ENCODE results near the gene DNAJC6. TPM values are rescaled to one million over a fixed set of nuclear protein-coding genes. Genes with fewer than 3 reads are reported as not detected.
A peak's percentile ranks its signal among the peaks of the same experiment; 100 is the strongest.
"Not testable (repeated sequence)": the region's sequence is repeated elsewhere in the genome, so short reads cannot be mapped to it uniquely, and the experiment has no call there.

Gene DNAJC6
- total RNA-seq, 2 donors from 2014 or later = 1.8 to 2.4 TPM

GRCh38 chr1:65277605-65278347 lies 31.6 kb upstream of the DNAJC6 start:
- peaks cover 3% of the 10 kb centered on the region for H3K36me3 Mint-ChIP-seq (ENCODE audit: low read depth)
- H3K27ac Mint-ChIP-seq = no peak overlapping the region
- no peak for DNase-seq
- H3K4me1 Mint-ChIP-seq = peaks cover 4% of the 10 kb centered on the region
- H3K27me3 Mint-ChIP-seq = peaks cover 31% of the 10 kb centered on the region
- no peaks in the 10 kb centered on the region for H3K9me3 ChIP-seq (ENCODE audit: control insufficient read depth, low read length, poor library complexity, severe bottlenecking)
- H3K4me3 Mint-ChIP-seq = no peak overlapping the region
- no peak for ATAC-seq

- H3K27me3 Mint-ChIP-seq = peaks cover 31% of the 10 kb centered on the region
- peaks cover 3% of the 10 kb centered on the region for H3K36me3 Mint-ChIP-seq (ENCODE audit: low read depth)
- ATAC-seq (no peak), DNase-seq (no peak)
- H3K4me3 Mint-ChIP-seq = no peak overlapping the region
- H3K27ac Mint-ChIP-seq = no peak overlapping the region
- no peaks in the 10 kb centered on the region for H3K9me3 ChIP-seq (ENCODE audit: control insufficient read depth, low read length, poor library complexity, severe bottlenecking)
- H3K4me1 Mint-ChIP-seq = peaks cover 4% of the 10 kb centered on the region
Measured at GRCh38 chr1:65278376-65279069, 30.8 kb upstream of the DNAJC6 start.

- H3K36me3 Mint-ChIP-seq (ENCODE audit: low read depth) = peaks cover 5% of the 10 kb centered on the region
- H3K27me3 Mint-ChIP-seq = peaks cover 36% of the 10 kb centered on the region
- no peak overlapping the region for H3K27ac Mint-ChIP-seq
- peaks cover 2% of the 10 kb centered on the region for H3K4me1 Mint-ChIP-seq
- no peaks in the 10 kb centered on the region for H3K9me3 ChIP-seq (ENCODE audit: control insufficient read depth, low read length, poor library complexity, severe bottlenecking)
- DNase-seq (no peak), ATAC-seq (no peak)
- no peak overlapping the region for H3K4me3 Mint-ChIP-seq
Measured at GRCh38 chr1:65279070-65279779, 30.1 kb upstream of the DNAJC6 start.

GRCh38 chr1:65281846-65282245 lies 27.5 kb upstream of the DNAJC6 start:
- H3K4me3 Mint-ChIP-seq = no peak overlapping the region
- peaks cover 27% of the 10 kb centered on the region for H3K27me3 Mint-ChIP-seq
- no peak for ATAC-seq
- no peaks in the 10 kb centered on the region for H3K9me3 ChIP-seq (ENCODE audit: control insufficient read depth, low read length, poor library complexity, severe bottlenecking)
- peaks cover 8% of the 10 kb centered on the region for H3K36me3 Mint-ChIP-seq (ENCODE audit: low read depth)
- DNase-seq = no peak
- peaks cover 2% of the 10 kb centered on the region for H3K4me1 Mint-ChIP-seq
- H3K27ac Mint-ChIP-seq = no peak overlapping the region

- Mint-ChIP-seq H3K4me1 (no peaks in the 10 kb centered on the region), H3K4me3 (no peak overlapping the region), H3K27ac (no peak overlapping the region), H3K27me3 (peaks cover 16% of the 10 kb centered on the region), H3K36me3 (ENCODE audit: low read depth) (peaks cover 5% of the 10 kb centered on the region)
- H3K9me3 ChIP-seq (ENCODE audit: control insufficient read depth, low read length, poor library complexity, severe bottlenecking) = no peaks in the 10 kb centered on the region
- DNase-seq = no peak
- ATAC-seq = no peak
Measured at GRCh38 chr1:65284229-65284628, 25.1 kb upstream of the DNAJC6 start.

GRCh38 chr1:65289449-65289848 lies 19.9 kb upstream of the DNAJC6 start:
- ATAC-seq (no peak), DNase-seq (no peak)
- Mint-ChIP-seq H3K27ac (no peak overlapping the region), H3K36me3 (ENCODE audit: low read depth) (peaks cover 3% of the 10 kb centered on the region), H3K4me3 (no peak overlapping the region), H3K4me1 (no peaks in the 10 kb centered on the region), H3K27me3 (peaks cover 11% of the 10 kb centered on the region)
- H3K9me3 ChIP-seq (ENCODE audit: control insufficient read depth, low read length, poor library complexity, severe bottlenecking) = no peaks in the 10 kb centered on the region

- not testable (repeated sequence) for DNase-seq; H3K27ac Mint-ChIP-seq; H3K9me3 ChIP-seq (ENCODE audit: control insufficient read depth, low read length, poor library complexity, severe bottlenecking); H3K27me3 Mint-ChIP-seq; H3K4me1 Mint-ChIP-seq; H3K36me3 Mint-ChIP-seq (ENCODE audit: low read depth); H3K4me3 Mint-ChIP-seq; ATAC-seq
Measured at GRCh38 chr1:65291818-65292217, 17.5 kb upstream of the DNAJC6 start.

GRCh38 chr1:65292861-65293593 lies 16.3 kb upstream of the DNAJC6 start:
- Mint-ChIP-seq H3K4me1 (no peaks in the 10 kb centered on the region), H3K27me3 (peaks cover 6% of the 10 kb centered on the region), H3K27ac (no peak overlapping the region), H3K4me3 (no peak overlapping the region), H3K36me3 (ENCODE audit: low read depth) (no peaks in the 10 kb centered on the region)
- DNase-seq (no peak), ATAC-seq (no peak)
- no peaks in the 10 kb centered on the region for H3K9me3 ChIP-seq (ENCODE audit: control insufficient read depth, low read length, poor library complexity, severe bottlenecking)

GRCh38 chr1:65297706-65298105 lies 11.6 kb upstream of the DNAJC6 start:
- ATAC-seq = no peak
- Mint-ChIP-seq H3K27me3 (peaks cover 1% of the 10 kb centered on the region), H3K36me3 (ENCODE audit: low read depth) (peaks cover under 1% of the 10 kb centered on the region), H3K27ac (no peak overlapping the region), H3K4me3 (no peak overlapping the region), H3K4me1 (no peaks in the 10 kb centered on the region)
- H3K9me3 ChIP-seq (ENCODE audit: control insufficient read depth, low read length, poor library complexity, severe bottlenecking) = no peaks in the 10 kb centered on the region
- DNase-seq = no peak

GRCh38 chr1:65299328-65299727 lies 10.0 kb upstream of the DNAJC6 start:
- no peak overlapping the region for H3K4me3 Mint-ChIP-seq
- H3K4me1 Mint-ChIP-seq = no peaks in the 10 kb centered on the region
- ATAC-seq = no peak

GRCh38 chr1:65308781-65309303 lies 501 bp upstream of the DNAJC6 start:
- Mint-ChIP-seq H3K27ac (no peak overlapping the region), H3K4me3 (peak overlapping the region; percentile 25), H3K36me3 (ENCODE audit: low read depth) (no peaks in the 10 kb centered on the region), H3K27me3 (peaks cover 43% of the 10 kb centered on the region), H3K4me1 (peaks cover 2% of the 10 kb centered on the region)
- H3K9me3 ChIP-seq (ENCODE audit: control insufficient read depth, low read length, poor library complexity, severe bottlenecking) = no peaks in the 10 kb centered on the region
- no peak for ATAC-seq
- no peak for DNase-seq

More at GRCh38 chr1:65299328-65299727, 10.0 kb upstream of the DNAJC6 start:
- no peaks in the 10 kb centered on the region for H3K9me3 ChIP-seq (ENCODE audit: control insufficient read depth, low read length, poor library complexity, severe bottlenecking)
- no peak for DNase-seq
- H3K36me3 Mint-ChIP-seq (ENCODE audit: low read depth) = peaks cover 2% of the 10 kb centered on the region
- no peak overlapping the region for H3K27ac Mint-ChIP-seq
- H3K27me3 Mint-ChIP-seq = peaks cover 4% of the 10 kb centered on the region

GRCh38 chr1:65310078-65310587 lies 790 bp downstream of the DNAJC6 start:
- Mint-ChIP-seq H3K4me3 (peak overlapping the region; percentile 49), H3K27me3 (peaks cover 43% of the 10 kb centered on the region), H3K27ac (no peak overlapping the region), H3K36me3 (ENCODE audit: low read depth) (no peaks in the 10 kb centered on the region), H3K4me1 (peaks cover 2% of the 10 kb centered on the region)
- DNase-seq (no peak), ATAC-seq (peak; percentile 23)
- H3K9me3 ChIP-seq (ENCODE audit: control insufficient read depth, low read length, poor library complexity, severe bottlenecking) = no peaks in the 10 kb centered on the region
